ENCODE results near the gene ELFN1. TPM values are rescaled to one million over a fixed set of nuclear protein-coding genes. Genes with fewer than 3 reads are reported as not detected.

The ELFN1 gene
- total RNA-seq, 6 donors from 2014 or later: 0.11 to 3.0 (median 0.30) TPM; not detected in 1

DNA sequence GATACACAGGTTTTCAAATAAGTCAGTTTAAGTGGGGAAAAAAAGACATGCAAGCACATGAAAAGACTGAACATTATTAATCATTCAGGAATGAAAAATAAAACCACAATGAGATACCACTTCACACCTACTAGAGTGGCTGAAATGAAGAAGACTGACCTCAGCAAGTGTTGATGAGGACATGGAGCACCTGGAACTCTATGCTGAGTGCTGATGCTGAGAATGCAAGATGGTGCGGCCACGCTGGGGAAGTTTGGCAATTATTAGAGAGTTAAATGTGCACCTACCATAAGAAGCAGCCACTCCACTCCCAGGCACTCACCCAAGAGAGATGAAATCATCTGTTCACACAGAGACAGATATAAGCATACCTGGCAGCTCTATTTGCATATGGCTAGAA is 32.9 kb upstream of the ELFN1 start:
- Histone ChIP-seq H3K4me3 (no peak overlapping the region), H3K4me1 (no peaks in the 10 kb centered on the region), H3K9me3 (peaks cover 4 to 40% (median 27%) of the 10 kb centered on the region in 4 donors), H3K36me3 (no peaks in the 10 kb centered on the region), H3K27me3 (no peaks in the 10 kb centered on the region), H3K27ac (no peak overlapping the region)
- WGBS, 2 donors: 88 to 97% methylated on average over 2 of the region's 2 CpGs
- TF ChIP-seq, protein P1, sequence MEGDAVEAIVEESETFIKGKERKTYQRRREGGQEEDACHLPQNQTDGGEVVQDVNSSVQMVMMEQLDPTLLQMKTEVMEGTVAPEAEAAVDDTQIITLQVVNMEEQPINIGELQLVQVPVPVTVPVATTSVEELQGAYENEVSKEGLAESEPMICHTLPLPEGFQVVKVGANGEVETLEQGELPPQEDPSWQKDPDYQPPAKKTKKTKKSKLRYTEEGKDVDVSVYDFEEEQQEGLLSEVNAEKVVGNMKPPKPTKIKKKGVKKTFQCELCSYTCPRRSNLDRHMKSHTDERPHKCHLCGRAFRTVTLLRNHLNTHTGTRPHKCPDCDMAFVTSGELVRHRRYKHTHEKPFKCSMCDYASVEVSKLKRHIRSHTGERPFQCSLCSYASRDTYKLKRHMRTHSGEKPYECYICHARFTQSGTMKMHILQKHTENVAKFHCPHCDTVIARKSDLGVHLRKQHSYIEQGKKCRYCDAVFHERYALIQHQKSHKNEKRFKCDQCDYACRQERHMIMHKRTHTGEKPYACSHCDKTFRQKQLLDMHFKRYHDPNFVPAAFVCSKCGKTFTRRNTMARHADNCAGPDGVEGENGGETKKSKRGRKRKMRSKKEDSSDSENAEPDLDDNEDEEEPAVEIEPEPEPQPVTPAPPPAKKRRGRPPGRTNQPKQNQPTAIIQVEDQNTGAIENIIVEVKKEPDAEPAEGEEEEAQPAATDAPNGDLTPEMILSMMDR (IDR thresholded peaks at IDR 0.05): no peak
- TF ChIP-seq POLR2A (IDR thresholded peaks at IDR 0.05) (no peak), POLR2AphosphoS5 (IDR thresholded peaks at IDR 0.05) (no peak), EP300 (IDR thresholded peaks at IDR 0.05) (no peak)
- DNase-seq (no peak), ATAC-seq (ENCODE audit: low FRiP score in 2 of 2) (no peak)

DNA sequence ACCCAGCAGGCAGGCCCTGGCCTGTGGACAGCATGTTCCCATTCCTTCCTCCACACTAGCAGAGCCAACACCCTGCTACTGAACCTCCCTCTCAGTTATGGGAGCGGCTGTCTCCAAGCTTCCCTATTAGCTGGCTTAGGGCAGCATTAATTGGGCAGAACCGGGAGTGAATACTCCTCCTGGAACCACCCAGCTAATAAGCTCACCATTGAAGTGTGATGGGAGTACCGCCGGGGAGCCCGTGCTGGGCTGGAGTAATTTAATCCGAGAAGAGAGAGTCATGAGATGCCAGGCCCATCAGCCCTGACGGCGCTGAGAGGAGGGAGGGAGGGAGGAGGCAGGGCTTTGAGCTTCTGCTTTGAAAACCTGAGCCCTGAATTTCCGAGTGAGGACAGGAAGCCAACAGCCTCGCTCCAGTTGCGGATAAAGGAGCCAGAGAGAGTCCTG is 31.8 kb upstream of the ELFN1 start:
- DNase-seq (no peak), ATAC-seq (ENCODE audit: low FRiP score in 2 of 2) (no peak)
- no peak overlapping the region for H3K27ac ChIP-seq
- TF ChIP-seq, protein P1 (IDR thresholded peaks at IDR 0.05): no peak
- TF ChIP-seq EP300 (IDR thresholded peaks at IDR 0.05): no peak
- no peak for TF ChIP-seq POLR2A (IDR thresholded peaks at IDR 0.05)
- no peak for TF ChIP-seq POLR2AphosphoS5 (IDR thresholded peaks at IDR 0.05)
- H3K27me3 ChIP-seq: no peaks in the 10 kb centered on the region
- no peak overlapping the region for H3K4me3 ChIP-seq
- H3K4me1 ChIP-seq: no peaks in the 10 kb centered on the region
- no peaks in the 10 kb centered on the region for H3K36me3 ChIP-seq
- peaks cover 4 to 40% (median 27%) of the 10 kb centered on the region in 4 donors for H3K9me3 ChIP-seq
- 44 to 55% methylated on average over 7 to 11 of the region's 11 CpGs for WGBS, 2 donors

DNA sequence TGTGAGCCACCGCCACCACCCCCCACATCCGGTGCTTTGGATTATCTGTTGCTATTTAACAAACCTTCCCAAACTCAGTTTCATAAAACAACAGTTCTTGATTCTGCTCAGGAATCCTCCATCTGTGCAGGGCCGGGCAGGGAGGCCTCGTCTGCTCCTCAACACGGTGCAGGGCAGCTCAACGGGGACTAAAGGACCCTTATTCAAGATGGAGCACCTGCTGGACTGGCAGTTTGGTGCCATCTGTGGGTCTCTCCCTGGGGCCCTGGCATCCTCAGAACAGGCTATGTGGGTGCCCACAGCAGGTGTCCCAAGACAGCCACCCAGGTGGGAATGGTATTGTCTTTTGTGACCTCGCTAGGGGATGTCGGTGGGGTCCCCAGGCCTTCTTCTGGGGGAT is 31.0 kb upstream of the ELFN1 start:
- DNase-seq: no peak
- WGBS, 2 donors: 96 to 97% methylated on average over 5 to 8 of the region's 8 CpGs

GRCh38 chr7:1639532-1640175 is 30.4 kb upstream of the ELFN1 start:
- ATAC-seq (ENCODE audit: low FRiP score in 2 of 2) (no peak), DNase-seq (no peak)
- Histone ChIP-seq H3K27me3 (no peaks in the 10 kb centered on the region), H3K4me1 (no peaks in the 10 kb centered on the region), H3K36me3 (no peaks in the 10 kb centered on the region), H3K9me3 (peaks cover 4 to 33% (median 23%) of the 10 kb centered on the region in 4 donors), H3K27ac (no peak overlapping the region), H3K4me3 (no peak overlapping the region)
- WGBS, 2 donors: 60 to 63% methylated on average over 15 of the region's 15 CpGs
- TF ChIP-seq POLR2AphosphoS5 (IDR thresholded peaks at IDR 0.05) (no peak), POLR2A (IDR thresholded peaks at IDR 0.05) (no peak), EP300 (IDR thresholded peaks at IDR 0.05) (no peak)
- TF ChIP-seq, protein P1 (IDR thresholded peaks at IDR 0.05): no peak

More for the DNA sequence above, 31.0 kb upstream of the ELFN1 start:
- H3K27ac ChIP-seq: no peak overlapping the region
- ATAC-seq (ENCODE audit: low FRiP score in 2 of 2): no peak
- H3K4me3 ChIP-seq: no peak overlapping the region
- no peaks in the 10 kb centered on the region for H3K4me1 ChIP-seq
- no peak for TF ChIP-seq EP300 (IDR thresholded peaks at IDR 0.05)
- TF ChIP-seq, protein P1 (IDR thresholded peaks at IDR 0.05): no peak
- TF ChIP-seq POLR2A (IDR thresholded peaks at IDR 0.05): no peak
- TF ChIP-seq POLR2AphosphoS5 (IDR thresholded peaks at IDR 0.05): no peak
- H3K9me3 ChIP-seq: peaks cover 4 to 39% (median 26%) of the 10 kb centered on the region in 4 donors
- H3K36me3 ChIP-seq: no peaks in the 10 kb centered on the region
- H3K27me3 ChIP-seq: no peaks in the 10 kb centered on the region
